K562 (cell line): Measurements from ENCODE around the gene SLC7A11. TPM values are rescaled to one million over a fixed set of nuclear protein-coding genes. Genes with fewer than 3 reads are reported as not detected.

Experiments used
- ATAC-seq: fragments of 200-7000 bp; cut with Tn5 transposase; 3 replicates; pipeline ENCODE4 v1.9.1; 2020; ENCODE audit warnings: moderate library complexity
- BruUV-seq: library from RNA; stranded (reverse); fragments of 400-500 nt; replicated peaks from 2 replicates; lab custom pipeline; 2021; lab: Mats Ljungman, UMichigan
- CTCF ChIA-PET: fragments of 300-600 bp; formaldehyde crosslinking; extraction: SDS; loops from one replicate; lab custom pipeline; 2021; ENCODE audit warnings: low intra/inter-chr PET ratio; lab: Yijun Ruan, JAX
- POLR2A ChIA-PET: fragments of 300-600, 350-650 bp; sonication (Branson Sonifier 250); formaldehyde crosslinking; extraction: SDS; loops from one replicate; lab custom pipeline; 2021; ENCODE audit warnings: antibody characterized with exemption, inconsistent platforms; lab: Yijun Ruan, JAX
- DNase-seq, 4 experiments: peaks; one replicate each; pipeline versions ENCODE4 v3.0.0 to v3.0.0-alpha.2; 2011 to 2018; ENCODE audit warnings: low spot score in 3 of 4, mixed read lengths in 3 of 4; ENCODE audit errors: extremely low read depth in 1 of 4
- FAIRE-seq: peaks from 2 replicates; lab custom pipeline; 2011; peaks lifted over from hg19 to GRCh38; lab: Jason Lieb, UNC
- H2AFZ ChIP-seq: 2 replicates; pipeline ENCODE4 v1.6.0; 2011; ENCODE audit warnings: low read depth, low read length, control low read depth, inconsistent platforms
- H3K27ac ChIP-seq: fragments of 200-600 bp; 3 replicates; pipeline ENCODE4 v1.8.0; 2011; ENCODE audit warnings: low read depth, mild to moderate bottlenecking, control low read depth, inconsistent platforms, low read length, moderate library complexity, mixed read lengths; ENCODE audit errors: extremely low read depth
- H3K27me3 ChIP-seq, 2 experiments: fragments of 300-600 bp in 1 of 2; 2 replicates in 1 of 2; 3 replicates in 1 of 2; pipeline versions ENCODE4 v1.6.0 to v1.8.0; 2011; ENCODE audit warnings: inconsistent platforms in 2 of 2, low read length in 2 of 2, mild to moderate bottlenecking in 1 of 2, mixed read lengths in 1 of 2, moderate library complexity in 1 of 2; ENCODE audit not compliant: control insufficient read depth in 2 of 2, insufficient read depth in 2 of 2
- H3K36me3 ChIP-seq: fragments of 300-600 bp; 3 replicates; pipeline ENCODE4 v1.8.0; 2011; ENCODE audit warnings: mild to moderate bottlenecking, low read length, inconsistent platforms; ENCODE audit not compliant: control insufficient read depth, insufficient read depth
- H3K4me1 ChIP-seq, 2 experiments: fragments of 200-600 bp in 1 of 2; replicated peaks in 1 of 2; 2 replicates in 1 of 2; 3 replicates in 1 of 2; pipeline versions ENCODE4 v1.5.1 to v1.8.0; 2011; ENCODE audit warnings: inconsistent platforms in 2 of 2, low read length in 2 of 2, mild to moderate bottlenecking in 1 of 2, mixed read lengths in 1 of 2, moderate library complexity in 1 of 2; ENCODE audit not compliant: control insufficient read depth in 2 of 2, insufficient read depth in 2 of 2
- H3K4me2 ChIP-seq: 2 replicates; pipeline ENCODE4 v1.6.1; 2011; ENCODE audit warnings: low read length, control low read depth, inconsistent platforms, mixed read lengths; ENCODE audit not compliant: insufficient read depth
- H3K4me3 ChIP-seq: fragments of 200-600 bp; sonication (generic), shearing (Covaris generic); 2 replicates; pipeline ENCODE4 v1.5.1; 2016; ENCODE audit warnings: control low read depth, inconsistent platforms
- H3K79me2 ChIP-seq: fragments of 200-600 bp; 3 replicates; pipeline ENCODE4 v1.8.0; 2011; ENCODE audit warnings: low read length, inconsistent platforms; ENCODE audit not compliant: control insufficient read depth, insufficient read depth
- H3K9ac ChIP-seq, 2 experiments: 2 replicates each; pipeline versions ENCODE4 v1.6.0 to v1.6.1; 2011; ENCODE audit warnings: low read depth in 2 of 2, low read length in 2 of 2, control low read depth in 1 of 2, inconsistent platforms in 1 of 2, mild to moderate bottlenecking in 1 of 2, mixed read lengths in 1 of 2; ENCODE audit not compliant: insufficient read depth in 1 of 2
- H3K9me1 ChIP-seq: one replicate; pipeline ENCODE4 v1.6.0; 2011; ENCODE audit warnings: inconsistent platforms, mild to moderate bottlenecking, low read length, moderate library complexity; ENCODE audit not compliant: control insufficient read depth, insufficient read depth
- H3K9me3 ChIP-seq: replicated peaks from 2 replicates; pipeline ENCODE4 v1.5.1; 2011; ENCODE audit warnings: low read depth, low read length, inconsistent platforms; ENCODE audit not compliant: control insufficient read depth, insufficient read depth
- H4K20me1 ChIP-seq: replicated peaks from 2 replicates; pipeline ENCODE4 v1.6.1; 2011; ENCODE audit warnings: low read length, inconsistent platforms, mixed read lengths; ENCODE audit not compliant: control insufficient read depth, insufficient read depth
- FOS ChIP-seq: IDR thresholded peaks from 3 replicates; pipeline ENCODE4 v1.6.1; 2011; ENCODE audit not compliant: insufficient read length; ENCODE audit errors: extremely low read depth
- FOXK2 ChIP-seq, 2 experiments: fragments of 450-650 bp; IDR thresholded peaks in 1 of 2; conservative IDR thresholded peaks in 1 of 2; 2 replicates each; pipeline ENCODE4 v1.6.1; 2016; ENCODE audit warnings: low read depth in 2 of 2, mild to moderate bottlenecking in 1 of 2
- FOXO4 ChIP-seq: fragments of 450-650 bp; formaldehyde crosslinking; IDR thresholded peaks from 2 replicates; pipeline ENCODE4 v1.4.0; 2020; ENCODE audit warnings: mild to moderate bottlenecking, moderate library complexity
- HOXB6 ChIP-seq: fragments of 250-450 bp; sonication (Bioruptor Pico); IDR thresholded peaks from 2 replicates; pipeline ENCODE4 v1.5.1; 2022; ENCODE audit warnings: mild to moderate bottlenecking, borderline replicate concordance
- MCM2 ChIP-seq: fragments of 450-650 bp; IDR thresholded peaks from 2 replicates; pipeline ENCODE4 v1.6.1; 2017; ENCODE audit warnings: low read depth, mild to moderate bottlenecking
- MITF ChIP-seq: IDR thresholded peaks from 2 replicates; pipeline ENCODE4 v1.6.1; 2014; ENCODE audit warnings: antibody characterized with exemption
- ZNF146 ChIP-seq: IDR thresholded peaks from one replicate; pipeline ENCODE4 v1.6.1; 2018; ENCODE audit warnings: missing compliant biosample characterization; ENCODE audit not compliant: unreplicated experiment
- WGBS: fragments of 100-300 bp; shearing (Covaris generic); methylation state at CpG from one replicate; pipeline ENCODE4 v1.1.6; 2016; ENCODE audit warnings: low coverage, mixed read lengths; ENCODE audit not compliant: insufficient coverage; ENCODE audit errors: missing lambda C conversion rate; 5-methylcytosine and 5-hydroxymethylcytosine counted together
- in situ Hi-C: fragments of 300-500 bp; cut with MboI; formaldehyde crosslinking; loops from 4 replicates; pipeline ENCODE4 v1.15.0; 2018; ENCODE audit warnings: inconsistent platforms, mixed read lengths
- intact Hi-C: fragments of 100-400 bp; cut with micrococcal nuclease; formaldehyde crosslinking; loops from 2 replicates; pipeline ENCODE4 v1.14.2; 2022
- polyA plus RNA-seq, 8 experiments: library from polyadenylated mRNA; depleted of rRNA in 4 of 8; stranded (reverse) in 5 of 8; unstranded in 3 of 8; fragments of >200 nt; fragmentation: Nextera tagmentation in 2 of 8; fragmentation: Illumina TruSeq in 1 of 8; extraction: Ambion mirVana in 2 of 8; extraction: Trizol in 1 of 8; gene quantifications; 2 replicates each; pipeline versions ENCODE4 v1.2.1 to v1.2.3, GENCODE V29; 2011 to 2014; ENCODE audit warnings: inconsistent platforms in 1 of 8, missing spikeins in 1 of 8
- total RNA-seq, 7 experiments: library from RNA; depleted of rRNA in 6 of 7; stranded (reverse); fragments of >200 nt in 6 of 7; fragmentation: Illumina TruSeq in 2 of 7; extraction: Trizol in 2 of 7; gene quantifications; 2 replicates each; pipeline versions ENCODE4 v1.2.1 to v1.2.3, GENCODE V29; 2011 to 2021; ENCODE audit warnings: low replicate concordance in 1 of 7
- TF ChIP-seq, protein P1 (sequence below): fragments of 450-650 bp; IDR thresholded peaks from 2 replicates; pipeline ENCODE4 v1.6.1; 2017; ENCODE audit warnings: antibody characterized with exemption

The SLC7A11 gene
- total and polyA plus RNA-seq, 9 of the 15 experiments (the other 6 are each of a cell fraction or from before 2014, with no cell fraction given): 4.5 to 26.1 (median 13.5) TPM

- no peak for TF ChIP-seq FOXO4 (CRISPR knock-in tag)
- TF ChIP-seq, all 486 proteins: peak for 3
Observed at GRCh38 chr4:138177278-138177968, 64.7 kb downstream of the SLC7A11 start (continued).

- TF ChIP-seq ZNF146 (no peak), FOS (no peak), MCM2 (no peak), MITF (no peak), FOXK2 (conservative IDR thresholded peaks at IDR 0.05 in 1 of 2, IDR thresholded peaks at IDR 0.05 in 1 of 2; ENCODE audit: low read depth in 2 of 2) (no peak), HOXB6 (CRISPR knock-in tag) (no peak)
- TF ChIP-seq, protein P1, sequence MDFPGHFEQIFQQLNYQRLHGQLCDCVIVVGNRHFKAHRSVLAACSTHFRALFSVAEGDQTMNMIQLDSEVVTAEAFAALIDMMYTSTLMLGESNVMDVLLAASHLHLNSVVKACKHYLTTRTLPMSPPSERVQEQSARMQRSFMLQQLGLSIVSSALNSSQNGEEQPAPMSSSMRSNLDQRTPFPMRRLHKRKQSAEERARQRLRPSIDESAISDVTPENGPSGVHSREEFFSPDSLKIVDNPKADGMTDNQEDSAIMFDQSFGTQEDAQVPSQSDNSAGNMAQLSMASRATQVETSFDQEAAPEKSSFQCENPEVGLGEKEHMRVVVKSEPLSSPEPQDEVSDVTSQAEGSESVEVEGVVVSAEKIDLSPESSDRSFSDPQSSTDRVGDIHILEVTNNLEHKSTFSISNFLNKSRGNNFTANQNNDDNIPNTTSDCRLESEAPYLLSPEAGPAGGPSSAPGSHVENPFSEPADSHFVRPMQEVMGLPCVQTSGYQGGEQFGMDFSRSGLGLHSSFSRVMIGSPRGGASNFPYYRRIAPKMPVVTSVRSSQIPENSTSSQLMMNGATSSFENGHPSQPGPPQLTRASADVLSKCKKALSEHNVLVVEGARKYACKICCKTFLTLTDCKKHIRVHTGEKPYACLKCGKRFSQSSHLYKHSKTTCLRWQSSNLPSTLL: no peak
- 88% methylated on average over 5 of the region's 5 CpGs for WGBS
- FAIRE-seq (no peak), DNase-seq (no peak), ATAC-seq (no peak)
- POLR2A ChIA-PET: no interaction called here
- no peaks in the 10 kb centered on the region for H3K27me3 ChIP-seq
- H2AFZ ChIP-seq: no peak overlapping the region
- CTCF ChIA-PET: no interaction called here
- peaks cover 75% of the 10 kb centered on the region for H3K36me3 ChIP-seq
- intact Hi-C loops: no loop called here
- no peaks in the 10 kb centered on the region for H3K4me1 ChIP-seq
- H3K4me3 ChIP-seq: no peak overlapping the region
- no peaks in the 10 kb centered on the region for H4K20me1 ChIP-seq
- in situ Hi-C loops: loop anchor here (10.0 kb wide), 1 partner anchor 500 kb away; no protein-coding TSS in a partner anchor
- no peak overlapping the region for H3K4me2 ChIP-seq
- H3K79me2 ChIP-seq: no peaks in the 10 kb centered on the region
- H3K9ac ChIP-seq: no peak overlapping the region
- no peaks in the 10 kb centered on the region for H3K9me1 ChIP-seq
- no TSS peak for BruUV-seq
- no peaks in the 10 kb centered on the region for H3K9me3 ChIP-seq
- no peak overlapping the region for H3K27ac ChIP-seq
Observed at GRCh38 chr4:138174981-138175794, 67.0 kb downstream of the SLC7A11 start.
